SK-N-SH (cell line): ENCODE results near the gene DGKE. TPM values are rescaled to one million over a fixed set of nuclear protein-coding genes. Genes with fewer than 3 reads are reported as not detected.

Experiments used
- CTCF ChIA-PET: fragments of 300-600, 350-600 bp; formaldehyde crosslinking; extraction: SDS; loops from one replicate; lab custom pipeline; 2021; lab: Yijun Ruan, JAX
- POLR2A ChIA-PET: fragments of 350-600 bp; sonication (Branson Sonifier 250); formaldehyde crosslinking; extraction: SDS; loops from one replicate; lab custom pipeline; 2020; ENCODE audit warnings: antibody characterized with exemption, inconsistent platforms; lab: Yijun Ruan, JAX
- DNase-seq: peaks from one replicate; pipeline ENCODE4 v3.0.0; 2012
- H2AFZ ChIP-seq: fragments of 200-600 bp; sonication (generic); 2 replicates; pipeline ENCODE4 v1.8.1; 2016; ENCODE audit warnings: antibody characterized with exemption, mild to moderate bottlenecking, low read depth
- H3F3A ChIP-seq: fragments of 200-600 bp; sonication (generic); replicated peaks from 2 replicates; pipeline ENCODE3; 2016; ENCODE audit warnings: antibody characterized with exemption, mild to moderate bottlenecking; ENCODE audit not compliant: insufficient read depth
- H3K27ac ChIP-seq, 2 experiments: fragments of 200-500 bp in 1 of 2; fragments of 200-600 bp in 1 of 2; sonication (Bioruptor generic) in 1 of 2; sonication (generic), shearing (Covaris generic) in 1 of 2; 2 replicates each; pipeline versions ENCODE4 v1.5.1 to v1.6.1; 2014 to 2016; ENCODE audit warnings: low read depth in 2 of 2, inconsistent platforms in 1 of 2, low read length in 1 of 2, mild to moderate bottlenecking in 1 of 2, mixed read lengths in 1 of 2
- H3K27me3 ChIP-seq: fragments of 200-600 bp; sonication (generic), shearing (Covaris generic); 2 replicates; pipeline ENCODE4 v1.6.1; 2016; ENCODE audit warnings: mixed run types; ENCODE audit not compliant: insufficient read depth
- H3K36me3 ChIP-seq, 2 experiments: fragments of 200-500 bp in 1 of 2; fragments of 200-600 bp in 1 of 2; sonication (Bioruptor generic) in 1 of 2; sonication (generic) in 1 of 2; replicated peaks in 1 of 2; 2 replicates each; pipeline versions ENCODE3 to v1.5.1; 2014 to 2016; ENCODE audit warnings: low read length in 1 of 2, mild to moderate bottlenecking in 1 of 2; ENCODE audit not compliant: insufficient read depth in 2 of 2, control insufficient read depth in 1 of 2
- H3K4me1 ChIP-seq, 2 experiments: fragments of 200-500 bp in 1 of 2; fragments of 200-600 bp in 1 of 2; sonication (Bioruptor generic) in 1 of 2; sonication (generic), shearing (Covaris generic) in 1 of 2; 2 replicates each; pipeline versions ENCODE4 v1.5.1 to v1.6.1; 2014 to 2016; ENCODE audit warnings: low read depth in 1 of 2, low read length in 1 of 2, mixed run types in 1 of 2; ENCODE audit not compliant: insufficient read depth in 2 of 2, control insufficient read depth in 1 of 2
- H3K4me2 ChIP-seq: fragments of 200-600 bp; sonication (generic), shearing (Covaris generic); 2 replicates; pipeline ENCODE4 v1.6.1; 2017; ENCODE audit warnings: mixed run types
- H3K4me3 ChIP-seq, 2 experiments: fragments of 200-500 bp in 1 of 2; fragments of 200-600 bp in 1 of 2; sonication (Bioruptor generic) in 1 of 2; sonication (generic), shearing (Covaris generic) in 1 of 2; 2 replicates each; pipeline versions ENCODE4 v1.5.1 to v1.8.1; 2014 to 2016; ENCODE audit warnings: low read depth in 2 of 2, inconsistent platforms in 1 of 2, low read length in 1 of 2, mild to moderate bottlenecking in 1 of 2, mixed read lengths in 1 of 2, moderate library complexity in 1 of 2
- H3K79me2 ChIP-seq: fragments of 200-600 bp; sonication (generic); 2 replicates; pipeline ENCODE4 v1.8.1; 2017; ENCODE audit warnings: mild to moderate bottlenecking; ENCODE audit not compliant: insufficient read depth
- H3K9ac ChIP-seq: fragments of 200-600 bp; sonication (generic); 2 replicates; pipeline ENCODE4 v1.6.1; 2017; ENCODE audit warnings: mixed run types
- H3K9me2 ChIP-seq: fragments of 200-600 bp; sonication (generic); 2 replicates; pipeline ENCODE4 v1.6.1; 2017; ENCODE audit warnings: mixed run types
- H3K9me3 ChIP-seq: fragments of 200-600 bp; sonication (generic); 2 replicates; pipeline ENCODE4 v1.6.1; 2017; ENCODE audit warnings: mixed run types, mild to moderate bottlenecking, moderate library complexity
- H4K20me1 ChIP-seq: fragments of 200-600 bp; sonication (generic); 2 replicates; pipeline ENCODE4 v1.6.1; 2017; ENCODE audit warnings: mild to moderate bottlenecking, mixed run types; ENCODE audit not compliant: insufficient read depth
- ELF1 ChIP-seq: IDR thresholded peaks from 2 replicates; pipeline ENCODE4 v1.4.0; 2012
- EP300 ChIP-seq, 2 experiments: IDR thresholded peaks; 2 replicates each; pipeline versions ENCODE4 v1.4.0 to v1.6.1; 2012; ENCODE audit warnings: borderline replicate concordance in 1 of 2, low read depth in 1 of 2, low read length in 1 of 2
- FOSL2 ChIP-seq: IDR thresholded peaks from 2 replicates; pipeline ENCODE4 v1.4.0; 2012; ENCODE audit warnings: low read depth, mild to moderate bottlenecking, moderate library complexity, borderline replicate concordance
- FOXM1 ChIP-seq: IDR thresholded peaks from 2 replicates; pipeline ENCODE4 v1.4.0; 2012; ENCODE audit warnings: low read depth, mild to moderate bottlenecking
- GATA2 ChIP-seq: sonication (generic); formaldehyde crosslinking; IDR thresholded peaks from 2 replicates; pipeline ENCODE4 v1.5.0; 2020; ENCODE audit warnings: mild to moderate bottlenecking, missing genetic modification reagents
- IRF3 ChIP-seq: fragments of 150-350 bp; IDR thresholded peaks from 2 replicates; pipeline ENCODE4 v1.6.1; 2016; ENCODE audit warnings: mild to moderate bottlenecking, low read depth, low read length
- JUND ChIP-seq: IDR thresholded peaks from 2 replicates; pipeline ENCODE4 v1.4.0; 2012
- MAX ChIP-seq: IDR thresholded peaks from 2 replicates; pipeline ENCODE4 v1.4.0; 2012; ENCODE audit warnings: low read depth
- MEF2A ChIP-seq: IDR thresholded peaks from 2 replicates; pipeline ENCODE4 v1.4.0; 2012; ENCODE audit warnings: low read depth, borderline replicate concordance
- MXI1 ChIP-seq: IDR thresholded peaks from 2 replicates; pipeline ENCODE4 v1.6.1; 2012; ENCODE audit warnings: mild to moderate bottlenecking, low read depth, low read length, improper control_type of control experiment
- NFIC ChIP-seq: IDR thresholded peaks from 2 replicates; pipeline ENCODE4 v1.4.0; 2012; ENCODE audit warnings: borderline replicate concordance
- RAD21 ChIP-seq: IDR thresholded peaks from 2 replicates; pipeline ENCODE4 v1.6.1; 2012; ENCODE audit warnings: mild to moderate bottlenecking, low read length
- RXRA ChIP-seq: IDR thresholded peaks from 2 replicates; pipeline ENCODE4 v1.4.0; 2012; ENCODE audit warnings: low read depth, mild to moderate bottlenecking, borderline replicate concordance
- SMC3 ChIP-seq: IDR thresholded peaks from 2 replicates; pipeline ENCODE4 v1.6.1; 2012; ENCODE audit warnings: low read depth, low read length, improper control_type of control experiment
- TCF12 ChIP-seq: IDR thresholded peaks from 2 replicates; pipeline ENCODE4 v1.4.0; 2012
- ZBTB33 ChIP-seq: IDR thresholded peaks from 2 replicates; pipeline ENCODE4 v1.4.0; 2012; ENCODE audit warnings: low read depth, borderline replicate concordance
- WGBS: methylation state at CpG from one replicate; pipeline ENCODE4 v1.1.6; 2017; ENCODE audit warnings: low lambda C conversion rate; 5-methylcytosine and 5-hydroxymethylcytosine counted together
- polyA plus RNA-seq, 3 experiments: library from polyadenylated mRNA; depleted of rRNA; stranded (reverse); fragments of >200 nt; gene quantifications; 2 replicates each; pipeline ENCODE4 v1.2.3, GENCODE V29; 2012

DGKE gene
- polyA plus RNA-seq, 1 of the 3 experiments (the other 2 are of a cell fraction) = 2.4 TPM

GRCh38 chr17:56819030-56819429 lies 14.9 kb upstream of the DGKE start:
- Histone ChIP-seq H3K4me1 (peaks cover 5 to 6% of the 10 kb centered on the region in 2 experiments; a peak in 2 of 4 replicates), H3K36me3 (no peaks in the 10 kb centered on the region), H3K9me2 (no peaks in the 10 kb centered on the region), H3K27ac (no peak overlapping the region), H3F3A (no peaks in the 10 kb centered on the region), H3K4me3 (no peak overlapping the region), H3K9me3 (no peaks in the 10 kb centered on the region), H3K27me3 (no peaks in the 10 kb centered on the region), H4K20me1 (no peaks in the 10 kb centered on the region), H3K79me2 (no peaks in the 10 kb centered on the region), H3K9ac (no peak overlapping the region), H2AFZ (peak overlapping the region; percentile 64; the same call in 1 of the 2 replicates), H3K4me2 (no peak overlapping the region; the same call in 1 of the 2 replicates)
- ChIA-PET POLR2A (interaction anchor here (0.7 kb wide), 1 partner anchor 57 kb away, joined by 3 read pairs; no protein-coding TSS in a partner anchor), CTCF (interaction anchor here (0.6 to 15.9 kb wide), 55 partner anchors 8 to 1181 kb away, joined by 3 to 251 read pairs (median 6); partner anchors contain the start of genes C17orf67, COIL, DGKE and SCPEP1)
- TF ChIP-seq FOXM1 (no peak), TCF12 (no peak), MXI1 (no peak), MAX (no peak), IRF3 (no peak), SMC3 (no peak), NFIC (no peak), RAD21 (no peak), JUND (no peak), ZBTB33 (no peak), GATA2 (CRISPR knock-in tag) (no peak), MEF2A (no peak), ELF1 (no peak), EP300 (IDR thresholded peaks at IDR 0.05; ENCODE audit: borderline replicate concordance in 1 of 2, low read depth in 1 of 2, low read length in 1 of 2) (no peak), FOSL2 (no peak), RXRA (no peak)
- WGBS = 96% methylated on average over 2 of the region's 2 CpGs
- DNase-seq = no peak
